IMR-90 (cell line): Measurements from ENCODE around the gene NUDT8. TPM values are rescaled to one million over a fixed set of nuclear protein-coding genes. Genes with fewer than 3 reads are reported as not detected.

Source experiments
- ATAC-seq: fragments of 200-7000 bp; cut with Tn5 transposase; 2 replicates; pipeline ENCODE4 v1.9.1; 2020; ENCODE audit warnings: low read depth, mild to moderate bottlenecking, moderate library complexity
- BruUV-seq: library from RNA; stranded (reverse); fragments of 400-500 nt; replicated peaks from 2 replicates; lab custom pipeline; 2021; lab: Mats Ljungman, UMichigan
- CTCF ChIA-PET: fragments of 300-600 bp; formaldehyde crosslinking; extraction: SDS; loops from one replicate; lab custom pipeline; 2021; ENCODE audit warnings: antibody characterized with exemption; lab: Yijun Ruan, JAX
- POLR2A ChIA-PET: fragments of 300-600 bp; sonication (Branson Sonifier 250); formaldehyde crosslinking; loops from one replicate; lab custom pipeline; 2022; ENCODE audit warnings: antibody characterized with exemption; ENCODE audit not compliant: unreplicated experiment; lab: Charles Lee
- DNase-seq: peaks from one replicate; pipeline ENCODE4 v3.0.0; 2013
- H2AFZ ChIP-seq: replicated peaks from 2 replicates; pipeline ENCODE3; 2013; ENCODE audit warnings: low read length, mild to moderate bottlenecking; ENCODE audit not compliant: poor library complexity
- H2AK5ac ChIP-seq: 2 replicates; pipeline ENCODE4 v1.6.1; 2013; ENCODE audit warnings: low read depth, low read length, inconsistent platforms
- H2AK9ac ChIP-seq: replicated peaks from 2 replicates; pipeline ENCODE3; 2013; ENCODE audit warnings: mild to moderate bottlenecking, low read depth, low read length, moderate library complexity; ENCODE audit not compliant: poor library complexity
- H2BK120ac ChIP-seq: 2 replicates; pipeline ENCODE4 v1.6.1; 2013; ENCODE audit warnings: low read depth, low read length, inconsistent platforms
- H2BK15ac ChIP-seq: 3 replicates; pipeline ENCODE4 v1.6.1; 2013; ENCODE audit warnings: low read depth, low read length, inconsistent platforms
- H2BK20ac ChIP-seq: 2 replicates; pipeline ENCODE4 v1.6.1; 2013; ENCODE audit warnings: low read depth, mild to moderate bottlenecking, inconsistent platforms, low read length, moderate library complexity
- H2BK5ac ChIP-seq: 2 replicates; pipeline ENCODE4 v1.6.1; 2013; ENCODE audit warnings: mild to moderate bottlenecking, low read depth, low read length, inconsistent platforms; ENCODE audit not compliant: poor library complexity, severe bottlenecking
- H3K14ac ChIP-seq: replicated peaks from 2 replicates; pipeline ENCODE4 v1.6.1; 2013; ENCODE audit warnings: low read depth, low read length, inconsistent platforms
- H3K18ac ChIP-seq: 2 replicates; pipeline ENCODE4 v1.6.1; 2013; ENCODE audit warnings: low read depth, low read length, control low read depth
- H3K23ac ChIP-seq: 2 replicates; pipeline ENCODE4 v1.6.1; 2013; ENCODE audit warnings: low read depth, low read length, inconsistent platforms
- H3K27ac ChIP-seq: 2 replicates; pipeline ENCODE4 v1.5.1; 2013; ENCODE audit warnings: mild to moderate bottlenecking, control low read depth, low read length; ENCODE audit not compliant: insufficient read depth
- H3K27me3 ChIP-seq: 2 replicates; pipeline ENCODE4 v1.6.1; 2013; ENCODE audit warnings: low read length; ENCODE audit not compliant: control insufficient read depth, insufficient read depth
- H3K36me3 ChIP-seq: 2 replicates; pipeline ENCODE4 v1.6.1; 2013; ENCODE audit warnings: low read length, mixed read lengths; ENCODE audit not compliant: control insufficient read depth, insufficient read depth
- H3K4ac ChIP-seq: 2 replicates; pipeline ENCODE4 v1.6.1; 2013; ENCODE audit warnings: low read depth, low read length, inconsistent platforms
- H3K4me1 ChIP-seq: 2 replicates; pipeline ENCODE4 v1.6.1; 2013; ENCODE audit warnings: low read length, mixed read lengths; ENCODE audit not compliant: control insufficient read depth, insufficient read depth
- H3K4me2 ChIP-seq: 2 replicates; pipeline ENCODE4 v1.6.1; 2013; ENCODE audit warnings: low read depth, mild to moderate bottlenecking, control low read depth, low read length, moderate library complexity
- H3K4me3 ChIP-seq: 2 replicates; pipeline ENCODE4 v1.5.1; 2013; ENCODE audit warnings: low read depth, mild to moderate bottlenecking, control low read depth, low read length, moderate library complexity; ENCODE audit not compliant: insufficient read depth
- H3K56ac ChIP-seq: 2 replicates; pipeline ENCODE4 v1.6.1; 2013; ENCODE audit warnings: low read length, inconsistent platforms; ENCODE audit not compliant: insufficient read depth; ENCODE audit errors: extremely low read depth
- H3K79me1 ChIP-seq, 2 experiments: 2 replicates each; pipeline ENCODE4 v1.6.1; 2013; ENCODE audit warnings: low read length in 2 of 2, inconsistent platforms in 1 of 2, low read depth in 1 of 2
- H3K9ac ChIP-seq: 2 replicates; pipeline ENCODE4 v1.6.1; 2013; ENCODE audit warnings: low read depth, low read length, control low read depth
- H3K9me1 ChIP-seq: 2 replicates; pipeline ENCODE4 v1.6.1; 2013; ENCODE audit warnings: low read length, inconsistent platforms; ENCODE audit not compliant: insufficient read depth
- H3K9me3 ChIP-seq: 2 replicates; pipeline ENCODE4 v1.6.1; 2013; ENCODE audit warnings: low read length; ENCODE audit not compliant: control insufficient read depth, insufficient read depth
- H4K20me1 ChIP-seq: 2 replicates; pipeline ENCODE4 v1.6.1; 2013; ENCODE audit warnings: low read length, inconsistent platforms; ENCODE audit not compliant: insufficient read depth
- H4K5ac ChIP-seq: 2 replicates; pipeline ENCODE4 v1.6.1; 2013; ENCODE audit warnings: mild to moderate bottlenecking, low read depth, low read length, control low read depth
- H4K8ac ChIP-seq, 2 experiments: 2 replicates each; pipeline ENCODE4 v1.6.1; 2013; ENCODE audit warnings: low read depth in 2 of 2, low read length in 2 of 2, control low read depth in 1 of 2, inconsistent platforms in 1 of 2
- H4K91ac ChIP-seq: 2 replicates; pipeline ENCODE4 v1.6.1; 2013; ENCODE audit warnings: low read depth, low read length, inconsistent platforms; ENCODE audit not compliant: insufficient read depth
- BHLHE40 ChIP-seq: fragments of 150-350 bp; IDR thresholded peaks from 2 replicates; pipeline ENCODE4 v1.6.1; 2016; ENCODE audit warnings: mild to moderate bottlenecking, low read depth, low read length
- FOS ChIP-seq: fragments of 150-350 bp; IDR thresholded peaks from 2 replicates; pipeline ENCODE4 v1.6.1; 2016; ENCODE audit warnings: low read depth, low read length
- RCOR1 ChIP-seq: IDR thresholded peaks from 2 replicates; pipeline ENCODE4 v1.6.1; 2012; ENCODE audit warnings: mild to moderate bottlenecking, low read length, improper control_type of control experiment; ENCODE audit not compliant: insufficient replicate concordance
- RFX5 ChIP-seq: IDR thresholded peaks from 2 replicates; pipeline ENCODE4 v1.8.0; 2012; ENCODE audit warnings: low read depth, mild to moderate bottlenecking, low read length, moderate library complexity
- WGBS, 2 experiments: methylation state at CpG; one replicate each; pipeline versions ENCODE4 v1.1.5 to v1.1.7; 2013; ENCODE audit warnings: missing lambda C conversion rate in 2 of 2; ENCODE audit not compliant: insufficient read length in 1 of 2; ENCODE audit errors: extremely low coverage in 2 of 2; 5-methylcytosine and 5-hydroxymethylcytosine counted together
- dilution Hi-C: fragments of 300-500 bp; cut with HindIII; formaldehyde crosslinking; loops from one replicate; pipeline ENCODE4 v1.14.3; 2018; ENCODE audit warnings: low sequenced_read_pairs; ENCODE audit not compliant: unreplicated experiment
- in situ Hi-C: fragments of 300-500 bp; cut with MboI; formaldehyde crosslinking; loops from 3 replicates; pipeline ENCODE4 v1.14.3; 2019; ENCODE audit warnings: low sequenced_read_pairs, inconsistent platforms, mixed read lengths
- intact Hi-C: fragments of 100-400 bp; cut with micrococcal nuclease; formaldehyde crosslinking; loops from 2 replicates; pipeline ENCODE4 v1.10.0; 2022
- polyA plus RNA-seq, 3 experiments: library from polyadenylated mRNA; depleted of rRNA; stranded (reverse); fragments of >200 nt; gene quantifications; 2 replicates each; pipeline ENCODE4 v1.2.3, GENCODE V29; 2012; ENCODE audit warnings: low replicate concordance in 1 of 3
- total RNA-seq: library from RNA; depleted of rRNA; stranded (reverse); fragments of >200 nt; gene quantifications from 2 replicates; pipeline ENCODE4 v1.2.3, GENCODE V29; 2012

Gene NUDT8
- total and polyA plus RNA-seq, 2 of the 4 experiments (the other 2 are of a cell fraction) = 1.4 to 2.5 TPM

DNA sequence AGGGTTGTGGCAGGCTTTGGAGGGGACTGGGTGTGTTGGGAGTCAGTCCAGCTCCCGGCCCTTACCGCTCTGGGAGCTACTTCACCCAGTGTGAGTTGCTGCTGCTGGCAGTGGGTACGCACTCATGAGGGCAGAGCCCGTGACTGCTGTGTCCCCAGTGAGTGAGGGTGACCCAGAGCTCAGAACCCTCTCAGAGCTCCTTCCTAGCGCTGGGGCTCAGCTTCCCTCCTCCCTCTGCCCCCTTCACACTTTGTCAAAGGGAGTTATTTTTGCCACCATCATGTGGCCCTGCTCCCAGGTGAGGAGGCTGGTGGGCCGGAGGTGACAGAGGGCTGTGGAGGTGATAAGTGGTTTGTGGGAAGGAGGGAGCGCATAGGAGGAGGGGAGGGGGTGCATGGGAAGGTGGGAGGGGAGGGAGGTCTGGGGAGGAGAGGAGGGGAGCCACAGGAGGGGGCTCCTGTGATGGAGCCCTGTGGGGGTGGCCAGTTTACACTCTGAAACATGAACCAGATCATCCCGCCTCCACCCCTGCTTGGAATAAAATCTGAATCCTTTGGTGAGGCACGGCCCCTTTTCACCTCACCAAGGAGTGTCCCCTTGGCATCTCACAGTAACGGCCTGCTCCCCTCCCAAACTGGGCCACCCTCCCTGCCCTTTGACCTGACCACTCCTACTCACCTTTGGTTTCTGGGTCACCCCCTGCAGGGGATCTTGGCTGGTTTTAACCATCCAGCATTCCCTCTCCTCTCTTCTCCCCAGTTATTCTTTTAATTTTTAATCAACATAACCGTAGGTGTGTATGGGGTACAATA, 13.1 kb downstream of the NUDT8 start:
- Histone ChIP-seq H3K79me1 (no peaks in the 10 kb centered on the region), H4K5ac (no peak overlapping the region), H3K4me1 (no peaks in the 10 kb centered on the region), H3K36me3 (peaks cover 13% of the 10 kb centered on the region), H3K4me3 (no peak overlapping the region), H3K23ac (no peak overlapping the region), H3K56ac (no peak overlapping the region), H3K27me3 (peaks cover 20% of the 10 kb centered on the region), H2AFZ (no peak overlapping the region), H3K4ac (no peak overlapping the region), H2BK120ac (no peak overlapping the region), H3K9ac (no peak overlapping the region), H3K4me2 (no peak overlapping the region), H2BK5ac (no peak overlapping the region), H3K18ac (no peak overlapping the region), H2AK5ac (no peak overlapping the region), H3K9me3 (no peaks in the 10 kb centered on the region), H2AK9ac (no peak overlapping the region), H4K20me1 (no peaks in the 10 kb centered on the region; the same call in 1 of the 2 replicates), H4K91ac (no peak overlapping the region), H2BK20ac (no peak overlapping the region), H4K8ac (no peak overlapping the region), H3K27ac (no peak overlapping the region), H3K14ac (no peak overlapping the region), H3K9me1 (no peaks in the 10 kb centered on the region), H2BK15ac (no peak overlapping the region)
- CTCF ChIA-PET = interaction anchor here (0.9 kb wide), 1 partner anchor 13 kb away, joined by 4 read pairs; the partner anchor contains the start of gene NUDT8
- POLR2A ChIA-PET = no interaction called here
- ATAC-seq (no peak), DNase-seq (no peak)
- dilution Hi-C loops (no loop called here), in situ Hi-C loops (no loop called here), intact Hi-C loops (no loop called here)
- BruUV-seq = no TSS peak
- TF ChIP-seq FOS (no peak), RFX5 (no peak), BHLHE40 (no peak), RCOR1 (no peak)
- WGBS, 2 experiments = 0% methylated on average over 2 of the region's 11 CpGs; no CpG with 5 or more reads in 1 of the 2 experiments
